HG03196 (cell line): ENCODE measurements around the gene RFX5.
A peak's percentile ranks its signal among the peaks of the same experiment; 100 is the strongest.
"Not testable (repeated sequence)": the region's sequence is repeated elsewhere in the genome, so short reads cannot be mapped to it uniquely, and the experiment has no call there.

Experiments used
- ATAC-seq: cut with Tn5 transposase; IDR thresholded peaks from one replicate; pipeline ENCODE4 v1.9.1; 2021; ENCODE audit not compliant: unreplicated experiment

RFX5 gene

DNA sequence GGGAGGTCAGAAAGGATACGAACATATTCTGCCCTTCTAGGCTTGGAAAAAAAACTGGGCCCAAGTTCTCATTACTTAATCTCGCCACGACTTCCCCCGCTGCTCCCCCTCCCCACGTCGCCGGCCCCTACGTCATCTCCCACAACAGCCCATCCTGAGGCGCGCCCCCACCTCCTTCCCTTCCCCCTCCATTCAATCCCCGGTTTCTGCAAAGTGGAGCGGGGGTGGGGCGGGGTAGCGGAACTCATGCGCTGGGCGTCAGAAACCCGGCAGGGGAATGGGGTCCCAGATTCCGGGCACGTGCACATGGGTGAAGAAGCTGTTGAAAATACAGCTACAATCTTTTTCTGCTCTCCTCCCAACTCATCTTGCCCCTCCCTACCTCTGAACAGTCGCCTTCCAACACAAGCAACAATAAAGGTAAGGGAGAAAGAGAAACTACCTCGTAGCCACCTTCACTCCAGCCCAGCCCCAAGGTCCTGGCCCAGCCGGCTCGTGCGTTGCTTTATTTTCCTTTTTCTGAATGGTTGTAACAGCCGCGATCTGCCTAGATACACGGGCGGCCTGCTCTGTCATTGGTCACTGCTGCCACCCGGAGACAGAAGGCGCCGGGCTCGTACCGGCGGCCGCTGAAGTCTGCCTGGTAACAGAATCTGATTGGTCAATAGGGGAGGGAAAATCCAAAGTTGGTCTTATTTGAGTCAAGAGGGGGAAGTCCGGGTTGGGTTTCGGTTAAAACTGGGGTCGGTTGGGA is at the start of gene RFX5:
Gene RFX5 (minus strand): TSS at position 484 of the 754 bp plus-strand sequence. CDS start 932 bp downstream, outside the sequence.
- peak; percentile 92 for ATAC-seq

DNA sequence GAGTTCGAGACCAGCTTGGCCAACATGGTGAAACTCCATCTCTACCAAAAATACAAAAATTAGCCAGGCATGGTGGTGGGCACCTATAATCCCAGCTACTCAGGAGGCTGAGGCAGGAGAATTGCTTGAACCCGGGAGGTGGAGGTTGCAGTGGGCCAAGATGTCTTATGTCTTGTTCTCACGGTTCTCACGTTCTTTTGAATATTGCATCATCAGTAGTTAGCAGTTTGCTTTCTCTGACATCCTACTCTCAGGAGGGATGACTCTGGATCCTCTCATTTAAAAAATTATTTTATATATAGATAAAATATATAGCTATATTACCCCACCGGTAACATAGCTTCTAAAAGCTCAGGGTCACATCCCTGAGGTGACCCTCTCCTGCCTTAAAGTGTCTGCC is 49.2 kb upstream of the RFX5 start:
- ATAC-seq: not testable (repeated sequence)

GRCh38 chr1:151393583-151393982 is 46.5 kb upstream of the RFX5 start:
- ATAC-seq: no peak

- ATAC-seq: no peak
Measured at GRCh38 chr1:151391079-151391563, 44.1 kb upstream of the RFX5 start.

GRCh38 chr1:151390221-151391078 is 43.4 kb upstream of the RFX5 start:
- ATAC-seq: not testable (repeated sequence)

GRCh38 chr1:151386002-151386401 is 39.0 kb upstream of the RFX5 start:
- no peak for ATAC-seq

DNA sequence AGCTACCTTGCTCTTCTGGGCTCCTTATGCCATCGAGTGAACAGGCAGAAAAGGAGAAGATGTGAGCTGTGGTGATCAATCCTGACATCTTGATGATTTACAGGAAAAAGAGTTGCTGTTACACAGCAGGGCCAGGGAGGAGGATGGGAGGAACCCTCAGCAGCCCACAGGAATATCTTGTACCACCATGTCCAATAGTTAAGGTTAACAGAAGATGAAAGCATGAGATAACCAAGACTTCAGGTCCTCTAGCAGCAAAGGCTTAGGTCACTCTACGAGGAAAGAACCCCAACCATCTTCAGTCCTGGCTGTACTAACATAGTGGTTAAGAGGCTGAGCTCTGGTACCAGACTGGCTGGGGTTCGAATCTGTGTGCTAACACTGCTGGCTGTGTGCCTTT is 37.5 kb upstream of the RFX5 start:
- no peak for ATAC-seq

GRCh38 chr1:151377150-151377884 is 30.3 kb upstream of the RFX5 start:
- ATAC-seq: no peak

GRCh38 chr1:151373196-151373595 is 26.1 kb upstream of the RFX5 start:
- no peak for ATAC-seq

DNA sequence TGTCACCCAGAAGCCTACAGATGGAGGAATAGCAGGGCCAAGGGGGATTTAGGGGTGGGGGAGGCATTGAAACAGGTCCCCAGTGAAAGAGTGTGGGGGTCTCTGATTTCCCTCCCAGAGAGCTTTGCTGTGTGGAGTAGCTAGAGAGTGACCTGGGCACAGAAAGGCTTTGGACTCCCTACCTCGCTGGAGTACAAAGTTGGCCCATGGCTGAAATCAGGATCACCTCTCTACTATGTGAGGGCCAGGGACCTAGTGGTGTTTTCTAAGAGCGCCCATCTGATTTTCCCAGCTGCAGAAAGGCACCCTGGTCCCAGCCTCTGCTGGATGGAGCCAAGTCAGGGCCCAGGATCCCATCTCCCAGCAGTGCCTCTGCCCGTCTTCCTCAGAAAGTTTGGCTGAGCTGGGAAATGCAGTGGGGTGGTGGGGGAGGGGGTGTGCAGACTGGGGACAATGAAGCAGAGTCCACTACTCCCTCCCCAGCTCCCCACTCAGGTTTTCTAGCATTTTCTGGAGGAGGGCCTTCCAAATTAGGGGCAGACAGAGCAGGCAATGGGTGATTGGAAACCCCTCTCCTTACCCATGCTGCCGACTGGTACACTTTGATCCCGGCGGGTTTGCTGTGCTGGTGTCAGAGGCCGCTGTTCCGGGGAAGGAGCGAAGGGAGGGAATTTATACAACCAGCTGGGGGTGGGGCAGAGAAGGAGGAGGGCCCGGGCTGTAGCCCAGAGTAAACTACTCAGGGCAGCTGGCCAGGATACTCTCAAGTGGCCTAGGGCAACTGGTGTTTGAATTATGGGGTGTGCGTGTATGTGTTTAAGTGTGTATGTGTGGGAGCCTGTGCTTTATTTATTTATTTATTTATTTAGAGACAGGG is 25.2 kb upstream of the RFX5 start, which contains the start of gene SELENBP1:
Gene SELENBP1 (minus strand): TSS at position 648 of the 877 bp plus-strand sequence. CDS start 64 bp downstream, at position 584.
- ATAC-seq: no peak

DNA sequence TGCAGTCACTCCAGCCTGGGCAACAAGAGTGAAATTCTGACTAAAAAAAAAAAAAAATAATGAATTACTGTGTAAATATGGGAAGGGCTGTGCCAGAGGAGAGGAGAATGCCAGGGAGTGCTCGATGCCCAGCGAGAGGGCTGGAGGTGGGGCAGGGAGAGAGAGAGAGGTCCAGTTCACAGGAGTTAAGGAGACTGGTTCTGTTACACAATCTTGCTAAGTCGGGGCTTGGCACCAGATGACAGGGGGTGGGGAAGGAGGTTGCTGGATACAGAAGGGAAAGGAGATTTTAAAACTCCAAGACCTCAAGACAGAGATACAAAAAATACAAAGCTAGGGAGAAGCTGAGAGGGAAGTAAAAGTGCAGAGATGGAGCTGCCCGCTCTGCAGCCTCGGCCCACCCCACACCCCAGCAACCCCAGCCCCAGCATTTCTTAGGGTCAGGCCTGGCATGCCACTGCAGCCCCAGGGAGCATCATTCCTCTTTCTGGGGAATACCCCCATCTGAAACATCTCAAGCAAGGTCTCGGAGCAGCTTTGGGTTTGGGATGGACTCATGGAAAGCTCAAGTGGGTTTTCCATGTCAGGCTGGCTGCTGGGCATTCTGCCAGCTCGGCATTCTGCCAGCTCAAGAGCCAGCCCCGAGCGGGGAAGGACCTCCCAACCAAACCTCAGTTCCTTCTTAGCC is 24.5 kb upstream of the RFX5 start:
- ATAC-seq: no peak

DNA sequence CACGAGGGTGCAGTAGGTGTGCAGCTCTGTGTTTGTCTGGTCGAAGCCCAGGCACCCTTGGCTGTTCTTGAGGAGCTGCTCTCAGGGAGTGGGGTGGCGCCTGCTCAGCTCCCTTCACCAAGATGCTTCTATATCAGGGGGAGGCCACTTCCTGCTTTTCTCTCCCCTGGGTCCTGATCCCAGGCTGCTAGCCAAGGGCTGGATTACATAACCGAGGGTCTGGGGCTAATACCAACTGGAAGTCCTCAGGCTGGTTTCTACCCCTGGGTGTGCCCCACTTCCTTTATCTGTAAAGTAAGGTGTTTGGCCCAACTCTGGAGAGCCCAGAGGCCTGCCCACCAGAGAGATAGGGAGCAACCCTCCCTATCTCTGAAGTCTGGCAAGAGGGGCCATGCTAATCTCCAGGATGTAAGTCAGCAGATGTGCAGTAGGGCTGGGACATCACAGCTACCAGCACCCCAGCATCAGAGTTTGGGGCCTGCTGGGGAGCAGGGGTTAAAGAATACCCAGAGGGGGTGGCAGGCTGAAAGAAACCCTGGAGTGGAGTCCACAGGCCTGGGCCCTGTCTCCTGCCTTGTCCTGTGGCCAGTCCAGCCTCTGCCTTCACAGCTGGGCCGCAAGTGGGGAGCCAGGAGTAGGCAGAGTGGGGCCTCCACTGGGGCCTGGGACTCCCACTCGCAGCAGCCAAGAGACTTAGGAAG is 23.3 kb upstream of the RFX5 start:
- no peak for ATAC-seq

- no peak for ATAC-seq
Measured at GRCh38 chr1:151369621-151370048, 22.6 kb upstream of the RFX5 start.

GRCh38 chr1:151369302-151369610 is 22.2 kb upstream of the RFX5 start:
- ATAC-seq: no peak

DNA sequence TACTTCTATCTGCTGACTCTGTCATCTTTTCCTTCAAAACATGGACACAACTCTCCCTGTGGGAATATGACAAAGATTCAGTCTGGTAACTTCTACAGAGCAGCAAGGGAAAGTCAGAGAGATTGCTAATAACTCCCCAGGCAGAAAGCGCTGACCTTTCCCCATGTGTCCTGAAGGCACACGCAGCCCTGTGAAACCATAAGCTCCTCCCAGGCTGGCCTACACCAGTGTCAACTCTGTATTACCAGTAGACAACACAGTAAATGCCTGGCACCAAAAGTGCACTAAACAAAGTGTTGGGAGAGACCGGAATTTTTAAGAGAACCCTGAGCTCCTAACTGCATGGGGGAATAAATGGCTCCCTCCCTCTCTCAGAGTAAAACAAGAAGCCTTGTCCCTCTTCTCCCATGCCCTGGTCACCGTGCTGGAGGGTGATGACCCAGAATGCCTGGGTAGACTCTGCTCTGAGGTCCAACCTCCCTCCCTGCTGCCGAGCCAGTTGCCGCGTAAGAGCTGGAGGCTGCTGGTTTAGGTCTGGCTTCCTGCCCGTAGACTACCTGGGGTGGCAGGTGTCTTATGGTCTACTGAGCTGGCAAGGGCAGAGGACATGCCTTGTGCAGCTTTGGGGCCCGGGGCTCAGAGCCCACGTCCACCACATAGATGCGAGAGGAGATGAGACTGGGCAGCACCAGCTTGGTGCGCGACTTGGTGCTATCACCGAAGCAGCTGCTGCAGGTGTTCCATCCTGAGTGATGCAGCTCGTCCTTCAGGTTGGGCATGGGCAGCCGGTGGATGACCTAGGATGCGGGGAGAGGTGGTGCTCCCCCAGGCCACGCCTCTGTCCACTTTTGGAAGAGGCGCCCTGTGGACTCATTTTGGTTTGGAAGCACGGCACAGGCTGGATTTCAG is 21.6 kb upstream of the RFX5 start:
- no peak for ATAC-seq

DNA sequence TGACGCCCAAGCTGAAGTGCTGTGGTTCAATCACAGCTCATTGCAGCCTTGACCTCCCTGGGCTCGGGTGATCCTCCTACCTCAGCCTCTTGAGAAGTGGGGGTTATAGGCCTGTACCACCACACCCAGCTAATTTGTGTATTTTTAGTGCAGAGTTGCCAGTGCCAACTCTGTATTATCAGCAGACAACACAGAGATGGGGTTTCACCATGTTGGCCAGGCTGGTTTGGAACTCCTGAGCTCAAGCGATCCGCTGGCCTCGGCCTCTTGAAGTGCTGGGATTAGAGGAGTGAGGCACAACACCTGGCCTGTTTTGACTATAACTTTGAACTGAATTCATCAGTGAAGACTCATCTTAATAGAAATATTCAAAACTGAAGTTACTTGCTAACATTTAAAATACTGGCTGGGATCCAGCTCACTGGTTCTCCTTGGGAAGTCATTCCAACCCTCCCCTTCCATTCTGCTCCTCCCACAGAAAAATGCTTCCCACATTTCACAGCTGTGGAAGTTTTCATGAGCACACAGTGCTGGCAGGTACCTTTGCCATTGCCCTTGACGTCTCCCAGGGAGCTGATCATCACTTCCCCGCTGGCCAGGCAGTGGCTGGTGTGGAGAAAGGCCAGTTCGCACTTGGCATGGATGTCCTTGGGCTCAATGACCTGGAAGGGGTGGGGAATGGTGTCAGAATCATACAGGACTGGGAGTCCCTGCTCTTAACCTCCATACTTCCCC is 20.8 kb upstream of the RFX5 start:
- ATAC-seq: no peak

DNA sequence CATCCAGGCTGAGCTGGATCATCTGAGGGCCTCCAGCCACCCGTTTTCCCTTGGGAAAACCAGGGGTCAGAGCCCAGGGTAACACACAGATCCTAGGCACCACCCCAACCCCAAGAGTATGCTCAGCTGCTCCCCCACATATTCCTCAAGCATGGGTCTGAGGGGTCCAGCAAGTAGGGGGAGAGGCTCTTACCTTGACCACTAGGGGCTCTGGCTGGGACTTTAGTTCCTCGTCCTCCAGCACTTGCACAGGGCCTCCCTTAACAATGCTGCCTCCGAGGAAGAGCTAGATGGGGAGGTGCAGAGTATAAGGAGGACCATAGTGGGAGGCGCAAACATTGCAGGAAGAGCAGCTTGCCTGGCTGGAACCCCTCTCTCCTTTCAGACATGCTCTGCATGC is 17.9 kb upstream of the RFX5 start:
- ATAC-seq: no peak
